NCI-H510A (cell line): ENCODE measurements around the gene RAB29.
"Not testable (repeated sequence)": the region's sequence is repeated elsewhere in the genome, so short reads cannot be mapped to it uniquely, and the experiment has no call there.

Source experiments
- DNase-seq: peaks from one replicate; lab custom pipeline; 2025; lab: John Stamatoyannopoulos, UW

Gene RAB29, protein sequence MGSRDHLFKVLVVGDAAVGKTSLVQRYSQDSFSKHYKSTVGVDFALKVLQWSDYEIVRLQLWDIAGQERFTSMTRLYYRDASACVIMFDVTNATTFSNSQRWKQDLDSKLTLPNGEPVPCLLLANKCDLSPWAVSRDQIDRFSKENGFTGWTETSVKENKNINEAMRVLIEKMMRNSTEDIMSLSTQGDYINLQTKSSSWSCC

GRCh38 chr1:205775015-205775716 is at the start of gene RAB29:
Gene RAB29 (minus strand): TSS chr1:205775482. CDS start chr1:205774956, 526 bp downstream.
- DNase-seq: peak; percentile 27

GRCh38 chr1:205824180-205824579 is 48.9 kb upstream of the RAB29 start:
- DNase-seq: no peak

DNA sequence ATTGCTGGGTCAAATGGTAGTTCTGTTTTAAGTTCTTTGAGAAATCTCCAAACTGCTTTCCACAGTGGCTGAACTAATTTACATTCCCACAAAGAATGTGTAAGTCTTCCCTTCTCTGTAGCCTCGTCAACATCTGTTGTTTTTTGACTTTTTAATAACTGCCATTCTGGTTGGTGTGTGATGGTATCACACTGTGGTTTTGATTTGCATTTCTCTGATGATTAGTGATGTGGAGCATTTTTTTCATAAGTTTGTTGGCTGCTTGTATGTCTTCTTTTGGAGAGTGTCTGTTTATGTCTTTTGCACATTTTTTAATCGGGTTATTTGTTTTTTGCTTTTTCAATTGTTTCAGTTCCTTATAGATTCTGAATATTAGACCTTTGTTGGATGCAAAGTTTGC is 48.0 kb upstream of the RAB29 start:
- DNase-seq: not testable (repeated sequence)

GRCh38 chr1:205822397-205822796 is 47.1 kb upstream of the RAB29 start:
- no peak for DNase-seq

DNA sequence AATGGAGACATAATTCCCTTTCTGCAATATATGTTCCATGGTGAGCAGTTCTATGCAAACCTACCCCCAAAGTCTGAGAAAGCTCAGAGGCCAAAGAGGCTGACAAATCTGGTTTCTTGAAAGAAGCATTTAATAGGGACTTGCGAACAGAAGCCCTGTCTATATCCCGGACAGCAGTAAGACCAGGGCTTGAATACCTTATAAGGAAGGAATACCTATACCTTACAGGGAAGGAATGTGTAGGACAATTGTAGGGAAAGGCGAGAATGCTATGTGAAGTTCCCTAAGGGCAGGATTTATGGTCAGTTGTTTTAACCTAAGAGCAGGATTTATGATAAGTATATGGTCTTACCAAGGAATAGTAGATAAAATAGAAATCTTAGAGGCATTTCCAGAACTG is 42.7 kb upstream of the RAB29 start:
- DNase-seq: no peak

DNA sequence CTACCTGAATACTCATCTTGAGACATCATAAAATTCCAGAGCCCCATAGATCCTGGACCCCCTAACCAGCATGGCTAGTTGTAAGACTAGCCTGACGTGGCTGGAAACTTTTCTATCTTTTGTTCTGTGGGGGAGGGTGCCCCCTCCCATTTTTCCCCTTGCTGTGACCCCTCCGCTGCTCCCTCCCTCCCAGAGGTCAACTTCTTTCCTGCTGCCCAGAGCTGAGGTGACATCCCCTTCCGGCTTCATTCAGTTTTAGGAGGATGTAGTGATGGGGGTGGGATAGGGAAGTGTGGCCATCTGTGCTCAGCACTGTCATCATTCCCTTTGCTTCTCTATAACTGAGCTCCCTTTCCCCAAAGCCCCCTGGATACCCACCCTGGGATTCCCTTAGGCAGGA is 42.1 kb upstream of the RAB29 start:
- no peak for DNase-seq

DNA sequence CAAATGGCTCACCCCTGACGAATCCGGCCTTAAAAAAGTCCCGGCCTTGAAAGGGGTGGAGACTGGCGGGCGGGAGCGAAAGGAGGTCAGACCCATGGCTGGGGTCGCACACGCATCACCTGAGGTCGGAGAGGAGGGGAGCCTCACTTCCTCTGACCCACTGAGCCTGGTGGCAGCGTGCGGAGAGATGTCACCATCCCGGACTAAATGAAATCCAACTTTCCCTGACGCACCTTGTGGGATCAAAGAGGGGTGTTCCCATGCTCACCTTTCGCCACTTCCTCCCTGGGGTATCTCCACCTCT is 38.4 kb upstream of the RAB29 start:
- no peak for DNase-seq

DNA sequence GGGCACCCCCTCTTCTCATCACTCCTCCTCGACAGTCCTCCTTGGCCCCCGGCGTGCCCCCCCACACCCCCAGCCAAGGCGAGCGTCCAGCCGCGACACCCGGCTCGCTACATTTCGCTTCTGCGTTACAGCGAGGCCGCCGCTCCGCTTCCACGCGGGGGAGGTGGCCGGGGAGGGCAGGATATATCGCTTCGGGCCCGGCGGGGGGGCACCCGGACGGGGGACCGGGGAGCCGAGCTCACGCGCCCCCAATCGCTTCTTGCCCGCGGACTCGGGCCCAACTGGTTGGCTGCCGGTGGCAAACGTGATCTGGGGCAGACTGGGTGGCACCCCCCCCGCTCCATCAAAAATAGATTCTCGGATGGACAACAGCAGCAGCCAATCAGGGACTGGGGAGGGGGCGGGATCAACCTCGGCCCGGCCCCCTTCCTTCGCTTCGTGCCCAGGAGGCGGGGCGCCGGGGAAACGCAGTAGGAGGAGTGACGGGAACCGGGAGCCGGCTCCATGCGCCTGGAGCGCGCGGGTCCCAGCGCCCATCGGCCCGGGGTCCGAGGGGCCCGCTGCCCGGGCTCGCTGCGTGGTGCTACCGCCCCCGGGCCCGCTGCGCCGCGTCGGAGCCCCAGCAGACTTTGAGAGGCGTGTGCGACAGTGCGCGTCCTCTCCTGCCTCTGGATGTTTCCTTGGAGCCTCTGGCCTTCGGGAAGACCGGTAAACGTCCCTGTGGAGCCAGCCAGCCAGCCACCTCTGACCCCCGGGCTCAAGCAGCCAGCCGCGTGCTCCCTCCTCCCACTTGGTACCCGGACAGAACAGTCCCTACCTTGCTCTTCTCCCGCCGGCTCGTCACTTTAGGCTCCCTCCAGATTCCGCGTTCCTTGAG is 37.8 kb upstream of the RAB29 start, which contains the start of gene SLC41A1:
TSS of gene SLC41A1 (minus strand) at position 321 of the 877 bp plus-strand sequence. CDS start 2,757 bp downstream, outside the sequence.
- peak; percentile 76 for DNase-seq

- no peak for DNase-seq
Measured at GRCh38 chr1:205812271-205812877, 37.1 kb upstream of the RAB29 start.

GRCh38 chr1:205811660-205812059 is 36.4 kb upstream of the RAB29 start:
- no peak for DNase-seq

DNA sequence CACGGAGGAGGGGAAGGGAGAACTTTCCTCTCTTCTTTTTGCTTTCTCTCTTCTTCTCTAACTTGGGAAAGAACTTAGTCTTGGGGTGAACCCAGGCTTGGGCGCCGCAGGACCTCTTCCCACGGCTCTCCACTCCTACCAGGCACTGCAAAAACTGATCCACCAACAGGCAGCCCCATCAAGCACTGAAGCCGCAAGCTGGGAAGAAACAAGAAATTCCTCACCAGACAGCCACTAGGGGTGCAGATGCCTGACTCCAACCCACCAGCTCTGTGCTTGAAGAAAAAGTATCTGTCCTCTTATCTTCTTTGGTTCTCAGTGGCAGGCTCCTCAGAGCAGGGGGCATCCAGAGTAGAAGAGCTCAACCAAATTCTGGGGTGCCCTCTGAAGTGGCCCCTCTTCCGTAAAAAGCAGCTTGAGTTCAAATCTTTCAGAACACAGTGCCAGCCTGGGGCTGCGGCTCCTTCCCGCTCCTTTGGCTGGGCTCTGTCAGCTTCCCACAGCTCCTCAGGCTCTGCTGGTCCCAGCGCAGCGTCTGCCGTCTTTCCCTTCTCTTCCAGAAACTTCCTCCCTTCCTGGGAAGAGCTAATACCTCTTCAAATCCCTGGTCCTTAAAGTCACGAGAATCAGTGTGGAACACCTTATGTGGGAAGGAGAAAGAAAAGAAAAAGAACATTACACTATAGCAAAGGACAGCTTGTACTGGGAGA is 35.3 kb upstream of the RAB29 start:
- DNase-seq: no peak

DNA sequence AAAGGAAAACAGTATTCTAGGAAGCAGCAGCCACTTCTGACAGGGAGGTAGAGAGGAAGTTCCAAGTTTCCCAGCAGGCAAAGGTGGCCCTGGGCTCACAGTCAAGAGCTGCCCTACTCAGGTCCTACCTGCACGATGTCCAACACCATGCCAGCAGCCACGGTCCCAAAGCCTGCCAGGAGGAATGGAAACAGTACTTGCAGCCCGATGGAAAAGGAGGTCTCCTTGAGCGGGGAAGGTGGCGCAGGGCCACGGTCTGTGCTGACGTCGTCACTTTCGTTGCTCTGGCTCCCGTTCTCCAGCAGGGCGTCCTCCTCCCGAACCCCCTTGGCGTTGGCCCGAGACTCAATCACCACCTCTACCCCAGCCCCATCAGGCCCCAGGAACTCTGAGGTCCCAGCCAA is 34.7 kb upstream of the RAB29 start:
- DNase-seq: no peak

DNA sequence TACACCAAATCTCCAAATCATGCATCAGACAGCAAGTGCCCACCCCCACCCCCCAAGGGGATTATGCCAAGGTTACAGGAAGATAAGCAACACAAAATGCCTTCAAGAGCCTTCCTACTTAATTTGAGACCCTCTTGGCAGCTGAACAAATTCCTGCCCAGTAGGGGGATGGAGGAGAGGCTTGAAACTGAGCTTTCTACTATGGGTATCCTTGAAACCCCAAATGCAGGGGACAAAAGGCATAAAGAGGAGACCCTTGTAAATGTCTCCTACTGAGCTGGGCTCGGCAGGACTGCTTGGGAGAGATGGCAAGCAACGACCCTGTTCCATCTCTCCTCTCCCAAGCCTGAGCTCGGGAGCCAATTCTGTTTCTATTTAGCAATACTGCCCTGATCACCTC is 34.2 kb upstream of the RAB29 start:
- DNase-seq: no peak

DNA sequence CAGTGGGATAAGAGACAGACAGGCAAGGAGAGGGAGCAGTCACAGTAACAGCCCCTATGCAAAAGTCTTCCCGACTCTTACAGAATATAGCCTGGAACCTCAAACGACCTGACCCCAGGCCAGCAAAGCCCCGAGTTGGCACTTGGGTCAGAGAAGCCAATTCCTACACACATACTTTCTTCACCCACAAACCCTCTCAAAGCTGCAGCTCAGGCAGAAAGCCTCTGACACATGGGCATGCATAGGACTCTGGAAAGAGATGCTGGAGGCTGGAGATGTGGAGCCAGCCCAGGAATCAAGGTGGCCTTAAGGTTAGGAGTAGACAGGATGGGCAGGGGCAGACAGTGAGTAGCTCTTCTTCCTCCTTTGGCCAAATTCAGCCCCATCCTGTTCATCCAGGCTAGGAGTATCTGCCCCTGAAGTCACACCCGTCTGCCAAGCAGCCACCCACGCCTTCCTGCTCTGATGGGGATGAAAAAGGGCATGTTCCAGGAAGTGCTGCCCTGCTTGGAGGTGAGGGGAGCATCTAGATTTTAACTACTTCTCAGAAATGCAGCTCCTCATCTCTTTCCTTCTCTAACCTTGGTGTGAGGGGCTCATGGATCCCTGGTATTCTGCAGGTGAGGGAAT is 29.9 kb upstream of the RAB29 start:
- no peak for DNase-seq

- no peak for DNase-seq
Measured at GRCh38 chr1:205804605-205805004, 29.3 kb upstream of the RAB29 start.

- no peak for DNase-seq
Measured at GRCh38 chr1:205803986-205804385, 28.7 kb upstream of the RAB29 start.

DNA sequence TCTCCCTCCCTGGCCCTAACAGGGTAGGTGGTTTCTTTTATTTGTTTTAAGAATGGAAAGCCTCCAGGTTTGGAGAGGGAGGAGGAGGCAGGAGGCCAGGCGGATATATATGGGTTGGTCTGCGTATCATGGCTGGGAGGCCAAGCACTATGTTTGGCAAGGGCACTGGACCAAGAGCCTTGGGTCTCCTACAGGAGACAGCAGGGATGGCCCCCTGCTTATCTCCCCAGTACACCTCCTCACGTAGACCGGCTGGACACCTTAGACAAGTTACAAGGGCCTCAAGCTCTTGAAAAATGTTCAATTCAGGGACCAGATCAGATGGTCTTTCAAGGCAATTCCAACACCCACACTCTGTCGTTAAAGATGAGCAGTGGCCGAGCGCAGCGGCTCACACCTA is 26.8 kb upstream of the RAB29 start:
- DNase-seq: no peak

GRCh38 chr1:205800981-205801703 is 25.9 kb upstream of the RAB29 start:
- no peak for DNase-seq

- DNase-seq: no peak
Measured at GRCh38 chr1:205800427-205800826, 25.1 kb upstream of the RAB29 start.

- DNase-seq: no peak
Measured at GRCh38 chr1:205798577-205798976, 23.3 kb upstream of the RAB29 start.

GRCh38 chr1:205797168-205797567 is 21.9 kb upstream of the RAB29 start:
- no peak for DNase-seq
